Fibroblast of villous mesenchyme (primary cell): ENCODE measurements around the gene TSC22D4. TPM values are rescaled to one million over a fixed set of nuclear protein-coding genes. Genes with fewer than 3 reads are reported as not detected.
"Not testable (repeated sequence)": the region's sequence is repeated elsewhere in the genome, so short reads cannot be mapped to it uniquely, and the experiment has no call there.

Experiments used
- DNase-seq: peaks from one replicate; pipeline ENCODE4 v3.0.0-alpha.2; 2010; ENCODE audit warnings: low read depth
- H3K4me3 ChIP-seq: 2 replicates; pipeline ENCODE4 v1.5.1; 2011; ENCODE audit warnings: low read depth, mild to moderate bottlenecking, low read length
- CTCF ChIP-seq: IDR thresholded peaks from 2 replicates; pipeline ENCODE4 v1.5.1; 2012; ENCODE audit warnings: low read depth, mild to moderate bottlenecking, low read length; ENCODE audit not compliant: insufficient read depth
- total RNA-seq: library from RNA; depleted of rRNA; stranded (reverse); fragments of >200 nt; gene quantifications from 2 replicates; pipeline ENCODE4 v1.2.3, GENCODE V29; 2012

The TSC22D4 gene
- total RNA-seq, 1 donor: 30.2 TPM

- H3K4me3 ChIP-seq: no peak overlapping the region
- DNase-seq: no peak
- no peak for TF ChIP-seq CTCF
Measured at GRCh38 chr7:100464791-100465190, 14.2 kb downstream of the TSC22D4 start.

GRCh38 chr7:100464210-100464660 is 14.8 kb downstream of the TSC22D4 start, which contains the start of gene SPACDR:
TSS of gene SPACDR (minus strand) at chr7:100464260. CDS start at chr7:100464025, 235 bp downstream.
- no peak for DNase-seq
- TF ChIP-seq CTCF: no peak
- H3K4me3 ChIP-seq: no peak within 1 kb of the TSS

- no peak for TF ChIP-seq CTCF
- DNase-seq: no peak
- H3K4me3 ChIP-seq: no peak overlapping the region
Measured at GRCh38 chr7:100457033-100457432, 22.0 kb downstream of the TSC22D4 start.

GRCh38 chr7:100456562-100456961 is 22.5 kb downstream of the TSC22D4 start:
- no peak for TF ChIP-seq CTCF
- DNase-seq: no peak
- no peak overlapping the region for H3K4me3 ChIP-seq

GRCh38 chr7:100455206-100455605 is 23.8 kb downstream of the TSC22D4 start:
- no peak for DNase-seq
- H3K4me3 ChIP-seq: no peak overlapping the region
- no peak for TF ChIP-seq CTCF

GRCh38 chr7:100453854-100454253 is 25.2 kb downstream of the TSC22D4 start:
- DNase-seq, H3K4me3 ChIP-seq: not testable (repeated sequence)

- DNase-seq: no peak
- no peak for TF ChIP-seq CTCF
Measured at GRCh38 chr7:100452513-100452912, 26.5 kb downstream of the TSC22D4 start.

More at GRCh38 chr7:100452513-100452912, 26.5 kb downstream of the TSC22D4 start:
- H3K4me3 ChIP-seq: no peak overlapping the region
